ENCODE data around the gene POLR3G.

Gene POLR3G

DNA sequence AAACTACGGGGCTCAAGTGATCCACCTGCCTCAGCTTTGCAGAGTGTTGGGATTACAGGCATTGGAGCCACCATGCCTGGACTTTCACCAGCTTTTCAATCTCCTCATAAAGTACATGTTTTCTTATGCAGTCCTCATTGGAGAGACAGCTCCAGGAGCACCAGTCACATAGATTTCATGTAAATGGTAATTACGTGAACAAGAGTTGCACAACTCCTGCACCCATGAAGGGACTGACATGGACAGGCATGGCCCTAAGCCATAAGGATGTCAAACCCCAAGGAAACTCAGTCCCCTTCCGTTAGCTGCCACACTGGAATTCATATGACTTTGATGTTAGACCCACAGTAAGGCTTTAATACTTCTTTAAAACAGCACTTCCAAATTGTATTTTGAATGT lies 76.3 kb downstream of the POLR3G start:
- DNase-seq (ENCODE audit: low read depth in 2 of 2), result no peak

DNA sequence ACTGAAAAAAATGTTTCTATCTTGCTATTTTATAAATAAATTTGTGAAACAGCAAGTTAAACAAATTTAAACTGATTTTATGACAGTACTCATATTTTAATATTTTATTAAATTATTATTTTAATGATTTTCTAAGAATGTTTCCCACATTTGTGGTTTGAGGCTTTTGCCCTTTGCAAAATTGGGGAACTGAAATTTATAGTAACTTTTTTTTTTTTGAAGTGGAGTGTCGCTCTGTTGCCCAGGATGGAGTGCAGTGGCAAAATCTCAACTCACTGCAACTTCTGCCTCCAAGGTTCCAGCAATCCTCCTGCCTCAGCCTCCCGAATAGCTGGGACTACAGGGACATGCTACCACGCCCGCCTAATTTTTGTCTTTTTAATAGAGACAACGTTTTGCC lies 76.7 kb downstream of the POLR3G start:
- no peak for DNase-seq (ENCODE audit: low read depth in 2 of 2)

DNA sequence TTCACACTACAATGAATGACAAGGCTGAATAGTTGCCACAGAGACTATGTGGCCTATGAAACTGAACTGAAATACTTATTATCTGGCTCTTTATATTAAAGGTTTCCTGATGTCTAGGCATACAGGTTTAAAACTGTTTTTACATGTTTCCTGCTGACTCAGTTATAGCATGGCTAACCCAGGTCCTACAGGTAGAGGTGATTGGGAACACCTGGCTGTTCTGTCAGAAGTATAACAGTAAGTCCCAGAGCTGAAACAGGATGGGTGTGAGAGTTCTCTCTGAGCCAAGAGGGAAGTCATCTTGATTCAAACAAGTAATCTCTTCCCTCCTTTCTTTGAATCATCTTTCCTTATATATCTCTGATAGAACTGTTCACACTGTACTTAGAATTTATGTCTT lies 79.0 kb downstream of the POLR3G start:
- DNase-seq (ENCODE audit: low read depth in 2 of 2), result no peak

DNA sequence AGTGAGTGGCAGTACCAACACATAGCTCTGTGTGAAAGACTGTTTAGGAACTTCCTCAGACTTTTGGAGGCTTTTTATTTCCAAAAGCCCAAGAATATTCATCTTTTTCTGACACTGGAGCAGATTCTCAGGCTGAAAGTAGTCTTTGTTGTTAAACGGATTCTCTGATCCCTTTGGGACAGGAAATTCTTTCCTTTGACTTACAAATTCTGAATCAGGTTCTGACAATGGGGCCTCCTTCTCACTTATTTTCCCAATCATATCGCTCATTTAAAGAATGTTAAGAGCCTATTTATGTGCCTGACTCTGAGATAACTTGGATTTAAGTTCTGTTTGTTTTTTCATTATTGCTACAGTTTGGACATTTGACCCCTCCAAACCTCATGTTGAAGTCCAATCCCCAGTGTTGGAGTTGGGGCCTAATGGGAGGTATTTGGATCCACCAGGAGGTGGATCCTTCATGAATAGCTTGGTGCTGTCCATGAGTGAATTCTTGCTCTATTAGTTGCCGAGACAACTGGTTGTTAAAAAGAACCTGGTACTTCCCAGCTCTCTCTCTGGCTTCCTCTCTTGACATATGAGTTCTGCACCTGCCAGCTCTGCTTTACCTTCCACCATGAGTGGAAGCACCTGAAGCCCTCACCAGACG lies 79.8 kb downstream of the POLR3G start:
- no peak for DNase-seq (ENCODE audit: low read depth in 2 of 2)

DNA sequence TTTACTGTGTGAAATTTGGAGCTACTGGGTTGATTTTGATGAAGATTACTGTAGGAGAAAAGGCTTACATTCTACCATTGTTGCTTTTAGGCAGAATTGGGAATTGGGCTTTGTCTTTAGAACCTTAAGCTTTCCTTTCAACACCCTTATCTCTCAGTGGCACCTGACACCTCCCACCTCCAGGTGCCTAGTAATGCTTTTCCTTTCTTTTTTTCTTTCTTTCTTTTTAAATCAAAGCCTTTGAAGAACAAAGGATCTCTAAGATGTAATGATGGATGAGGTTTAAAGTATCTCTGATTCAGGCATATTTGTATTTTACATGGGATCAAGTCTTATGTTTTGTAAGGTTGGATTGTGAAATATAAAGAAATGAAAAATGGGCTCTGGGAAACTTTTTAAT lies 81.0 kb downstream of the POLR3G start:
- no peak for DNase-seq (ENCODE audit: low read depth in 2 of 2)

DNA sequence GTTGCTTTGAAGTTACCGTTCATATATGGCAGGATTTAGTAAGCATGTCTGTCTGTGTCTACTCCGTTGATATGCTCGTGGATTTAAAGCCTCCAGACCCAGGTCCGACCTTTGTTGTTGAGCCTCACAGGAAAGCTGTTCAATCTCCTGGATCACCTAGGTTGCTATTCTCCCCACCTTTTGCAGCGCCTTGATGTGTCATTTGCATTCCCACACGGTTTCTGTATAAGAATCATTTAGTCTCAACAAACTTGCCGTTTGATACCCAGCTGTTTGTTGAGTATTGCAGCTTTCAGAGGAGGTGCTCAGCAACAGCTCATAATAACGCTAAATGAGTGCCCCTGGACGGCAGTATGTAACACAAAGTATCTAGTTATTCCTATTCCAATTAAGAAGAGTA lies 82.7 kb downstream of the POLR3G start:
- DNase-seq (ENCODE audit: low read depth in 2 of 2), result no peak

DNA sequence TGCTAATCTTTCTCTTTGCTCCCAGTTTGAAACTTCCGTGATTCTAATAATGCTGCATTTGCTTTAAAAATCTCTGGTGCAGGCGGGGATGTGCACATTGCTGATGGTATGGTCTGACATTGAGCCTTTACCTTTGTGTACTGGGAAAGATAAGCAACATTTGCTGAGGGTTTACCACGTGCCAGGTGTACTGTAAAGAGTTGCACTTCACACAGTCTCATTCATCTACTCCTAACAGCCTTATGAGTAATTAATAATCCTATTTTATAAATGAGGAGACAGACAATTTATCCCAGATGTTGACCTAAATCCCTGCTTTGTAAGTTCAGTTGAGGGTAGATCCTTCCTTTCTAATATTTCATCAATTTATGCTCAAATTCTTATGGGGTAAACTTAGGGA lies 83.2 kb downstream of the POLR3G start:
- DNase-seq (ENCODE audit: low read depth in 2 of 2), result no peak

DNA sequence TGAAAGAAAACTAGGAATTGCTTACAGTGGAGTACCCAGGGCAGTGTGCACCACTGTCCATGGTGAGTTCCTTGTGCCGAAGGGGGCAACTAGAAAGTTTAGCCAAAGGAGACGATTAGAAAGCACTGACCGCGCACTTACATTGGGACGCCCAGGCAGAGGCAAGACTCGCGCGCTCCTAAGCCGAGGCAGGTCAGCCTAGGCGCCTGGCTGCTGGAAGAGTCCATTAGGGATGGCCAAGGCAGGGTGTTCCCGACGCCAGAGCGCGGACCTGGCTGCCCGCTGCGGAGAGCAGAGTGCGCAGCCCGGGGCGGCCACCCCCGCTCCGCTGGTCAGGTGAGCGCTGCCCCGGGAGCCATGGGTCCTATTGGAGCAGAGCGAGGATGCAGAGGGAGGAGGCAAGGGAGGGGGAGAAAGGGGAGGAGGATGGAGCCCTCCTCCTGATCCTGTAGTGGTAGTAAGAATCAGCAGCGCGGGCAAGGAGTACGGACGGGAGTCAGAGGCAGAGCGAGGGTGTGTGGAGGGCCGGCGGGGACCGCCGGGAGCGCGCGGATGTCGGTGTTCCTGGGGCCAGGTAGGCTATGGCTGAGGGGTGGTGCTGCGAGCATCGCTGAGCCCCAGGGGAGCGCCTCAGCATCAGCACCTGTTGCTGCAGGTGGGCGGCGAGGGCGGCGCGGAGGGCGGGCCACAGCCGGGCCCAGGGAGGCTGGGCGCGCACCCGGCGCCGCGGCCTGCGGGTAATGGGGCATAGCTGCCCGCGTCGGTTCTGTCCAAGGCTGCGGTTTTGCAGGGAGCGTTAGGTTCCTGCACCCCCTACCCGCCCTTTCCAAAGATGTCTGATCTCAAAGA lies 83.9 kb downstream of the POLR3G start, which contains the start of gene ADGRV1:
Gene ADGRV1, plus strand, starts transcription at position 454 of the 849 bp plus-strand sequence. Its CDS starts 99 bp downstream, at position 553.
- no peak for DNase-seq (ENCODE audit: low read depth in 2 of 2)

DNA sequence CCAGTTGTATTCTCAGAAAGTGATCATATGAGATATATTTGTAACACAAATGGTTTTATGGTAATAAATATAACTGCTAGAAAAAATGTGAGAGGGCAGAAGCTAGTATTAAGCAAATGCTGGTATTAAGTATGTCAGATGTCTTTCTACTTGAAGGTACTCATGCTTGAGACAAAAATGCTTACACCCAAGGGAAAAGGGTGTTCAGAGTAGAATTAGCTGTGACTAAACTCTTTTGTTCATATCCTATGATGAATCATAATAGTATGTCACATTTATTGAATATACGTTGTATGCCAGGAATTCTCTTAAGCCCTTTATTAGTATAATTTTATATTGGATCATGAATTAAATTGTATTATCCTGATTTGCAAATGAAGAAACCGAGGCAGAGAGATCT lies 86.1 kb downstream of the POLR3G start:
- no peak for DNase-seq (ENCODE audit: low read depth in 2 of 2)

DNA sequence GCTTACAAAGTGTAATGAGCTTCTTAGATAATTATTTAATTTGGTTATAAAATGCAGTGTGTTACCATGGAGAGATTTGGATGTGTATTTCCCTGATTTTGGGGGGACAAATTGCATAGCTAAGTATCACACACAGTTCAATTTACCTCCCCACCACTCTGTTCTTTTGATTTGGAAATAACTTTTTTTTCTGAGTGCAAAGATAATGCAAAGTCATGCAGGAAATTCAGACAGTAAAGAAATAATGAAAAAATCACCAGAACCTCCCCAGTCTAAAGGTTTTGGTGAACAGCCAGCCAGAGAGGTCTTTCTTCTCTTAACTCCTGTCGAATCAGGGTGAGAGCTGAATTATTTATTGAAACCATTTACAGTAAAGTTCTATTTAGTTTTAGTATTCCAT lies 87.1 kb downstream of the POLR3G start:
- DNase-seq (ENCODE audit: low read depth in 2 of 2), result no peak

DNA sequence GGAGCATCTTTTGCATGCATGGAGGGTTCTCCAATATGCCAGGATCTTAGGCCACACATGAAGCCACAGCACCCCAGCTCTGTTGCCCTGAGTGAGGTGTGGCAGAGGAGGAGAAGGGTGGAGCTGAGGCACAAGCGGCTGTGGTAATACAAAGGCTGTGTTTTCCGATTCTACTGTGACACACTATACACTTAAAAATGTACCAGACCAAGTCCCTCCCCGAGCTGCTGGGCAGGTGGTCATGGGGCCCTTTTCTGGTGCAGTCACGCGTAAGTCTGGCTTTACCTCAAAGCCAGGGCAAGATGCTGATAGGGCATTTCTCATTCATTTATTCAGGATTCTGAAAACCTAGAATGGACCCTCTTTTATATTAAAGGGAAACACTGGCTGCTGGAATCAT lies 87.7 kb downstream of the POLR3G start:
- DNase-seq (ENCODE audit: low read depth in 2 of 2), result no peak

DNA sequence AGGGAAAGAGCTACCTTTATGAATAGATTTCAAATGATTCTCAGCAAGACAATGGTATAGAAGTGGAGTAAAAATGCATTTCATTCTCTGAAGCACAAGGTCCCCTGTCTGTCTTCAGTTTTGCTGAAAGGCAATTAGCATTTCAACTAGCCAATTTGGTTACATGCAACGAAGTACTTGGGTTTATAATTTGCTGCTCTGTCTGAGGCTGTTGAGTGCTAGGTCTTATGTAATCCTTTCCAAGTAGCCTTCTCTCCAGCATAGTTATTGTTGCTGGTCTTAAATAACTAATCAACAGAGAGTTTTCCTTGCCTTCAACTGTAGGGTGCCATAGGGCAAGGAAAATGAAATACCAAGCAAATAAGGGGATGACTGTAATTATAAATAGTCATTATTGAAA lies 88.4 kb downstream of the POLR3G start:
- DNase-seq (ENCODE audit: low read depth in 2 of 2), result no peak

Measured in stimulated activated CD8-positive, alpha-beta memory T cell treated with anti-CD3 and anti-CD28 coated beads, Interleukin-2, amount 100 ng/mL, for 48 hours (primary cell).